CD1c-positive myeloid dendritic cell (primary cell): ENCODE measurements around the gene TMX4.

ENCODE experiments used
- DNase-seq: peaks from one replicate; pipeline ENCODE4 v3.0.0-alpha.2; 2016; ENCODE audit errors: extremely low spot score

TMX4 gene

DNA sequence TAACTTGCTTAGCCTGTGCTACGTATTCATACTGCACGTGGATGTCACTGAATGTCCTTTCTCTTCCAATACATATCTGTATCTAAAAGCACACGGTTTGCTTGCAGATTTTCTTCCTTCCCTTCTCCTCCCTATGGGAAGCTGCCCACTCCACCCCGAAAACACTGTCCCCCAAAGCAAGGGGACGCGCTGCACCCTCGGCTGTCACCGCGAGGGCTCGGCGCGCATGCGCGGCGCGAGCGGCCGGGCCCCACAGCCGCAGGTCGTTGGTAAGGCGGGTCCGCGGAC is 659 bp downstream of the TMX4 start:
- peak; percentile 84 for DNase-seq

- DNase-seq: no peak
Observed at GRCh38 chr20:8012724-8013123, 6.8 kb downstream of the TMX4 start.

DNA sequence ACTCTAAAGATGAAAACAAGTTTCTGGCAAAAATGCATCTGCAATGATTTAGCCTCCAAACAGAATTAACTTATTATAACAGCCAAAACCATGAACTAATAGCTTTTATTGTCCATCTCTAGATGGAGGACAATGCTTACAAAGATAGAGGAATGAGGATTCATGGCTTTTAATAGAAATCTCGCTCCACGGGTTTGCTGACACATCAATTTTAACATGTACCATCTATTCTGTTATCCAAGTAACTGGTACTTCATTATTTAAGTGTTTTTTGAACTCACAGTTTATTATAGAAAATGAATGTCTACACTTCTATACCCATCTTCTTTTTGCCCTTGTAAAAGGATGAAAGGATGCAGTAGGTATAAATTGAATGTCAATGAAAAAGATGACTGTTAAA is 10.8 kb downstream of the TMX4 start:
- no peak for DNase-seq

DNA sequence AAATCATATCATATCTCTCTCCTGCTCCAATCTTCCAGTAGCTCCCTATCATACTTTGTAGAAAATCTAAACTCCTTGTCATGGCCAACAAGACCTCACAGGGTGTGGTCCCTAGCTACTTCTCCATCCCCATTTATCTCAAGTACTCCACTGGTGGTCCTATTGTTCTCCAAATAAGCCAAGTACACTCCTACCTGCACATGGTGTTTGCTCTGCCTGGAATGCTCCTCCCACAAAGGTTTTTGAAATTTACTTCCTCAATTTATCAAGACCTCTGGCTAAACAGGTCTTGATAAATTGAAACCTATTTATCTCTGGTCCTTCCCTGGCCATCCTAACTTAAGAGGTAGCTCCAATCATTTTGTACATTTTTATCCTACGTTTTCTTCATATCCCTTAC is 12.1 kb downstream of the TMX4 start:
- no peak for DNase-seq

- DNase-seq: no peak
Observed at GRCh38 chr20:8005575-8006366, 13.8 kb downstream of the TMX4 start.

DNA sequence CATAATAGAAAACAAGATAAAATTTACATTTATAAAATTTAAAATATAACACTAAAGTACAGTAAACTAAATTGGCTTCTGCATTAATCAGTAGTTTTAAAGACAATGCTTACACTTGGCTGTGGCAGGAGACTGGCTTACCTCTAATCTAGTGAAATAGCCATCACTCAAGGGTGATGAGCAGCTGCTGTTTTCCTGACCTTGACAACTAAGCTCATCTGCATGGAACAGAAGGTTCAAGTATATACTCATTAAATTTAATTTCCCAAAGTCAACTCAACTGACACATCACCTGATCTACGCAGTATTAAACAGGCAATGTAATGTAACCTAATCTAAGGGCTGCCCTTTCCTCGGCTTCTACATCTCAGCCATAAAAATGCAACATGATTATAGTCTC is 14.5 kb downstream of the TMX4 start:
- no peak for DNase-seq

- DNase-seq: no peak
Observed at GRCh38 chr20:8002056-8002455, 17.5 kb downstream of the TMX4 start.

DNA sequence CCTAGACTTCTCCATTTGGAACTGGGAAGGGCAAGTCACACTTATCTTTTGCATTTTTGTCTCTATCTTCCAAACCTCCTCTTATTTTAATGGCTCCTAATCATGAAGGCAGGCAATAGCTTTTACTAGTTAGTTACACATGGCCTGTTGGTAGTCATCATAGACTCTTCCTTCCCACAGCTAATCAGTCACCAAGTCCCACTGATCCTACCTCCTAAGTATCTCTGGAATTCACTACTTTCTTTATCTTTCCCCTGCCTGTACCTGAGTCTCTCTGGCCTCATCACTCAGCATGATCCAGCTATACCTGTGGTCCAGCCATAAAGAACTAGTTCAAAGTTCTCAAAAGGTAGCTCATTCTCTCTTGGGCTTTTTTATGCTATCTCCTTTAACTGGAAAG is 18.8 kb downstream of the TMX4 start:
- no peak for DNase-seq

- DNase-seq: no peak
Observed at GRCh38 chr20:7996898-7997297, 22.7 kb downstream of the TMX4 start.

GRCh38 chr20:7994809-7995208 is 24.8 kb downstream of the TMX4 start:
- DNase-seq: no peak

GRCh38 chr20:7993703-7994102 is 25.9 kb downstream of the TMX4 start:
- DNase-seq: no peak

DNA sequence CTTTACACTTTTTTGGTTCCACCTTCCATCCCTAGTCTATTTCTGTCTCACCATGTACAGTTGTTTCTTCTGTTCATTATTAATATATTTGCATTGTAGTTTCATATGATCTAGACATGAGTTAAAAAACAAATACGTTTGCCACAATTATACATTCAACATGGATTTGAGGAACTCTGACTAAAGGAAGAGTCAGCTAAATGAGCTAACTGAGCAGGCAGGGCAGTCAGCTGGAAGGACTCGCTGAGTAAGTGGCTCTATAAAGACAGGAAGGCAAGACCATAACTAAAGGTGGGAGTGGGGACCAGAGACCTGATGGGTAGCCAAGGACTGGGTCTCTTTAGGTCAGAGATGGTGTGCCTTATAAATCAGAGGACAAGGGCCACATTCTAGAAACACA is 26.3 kb downstream of the TMX4 start:
- DNase-seq: no peak

DNA sequence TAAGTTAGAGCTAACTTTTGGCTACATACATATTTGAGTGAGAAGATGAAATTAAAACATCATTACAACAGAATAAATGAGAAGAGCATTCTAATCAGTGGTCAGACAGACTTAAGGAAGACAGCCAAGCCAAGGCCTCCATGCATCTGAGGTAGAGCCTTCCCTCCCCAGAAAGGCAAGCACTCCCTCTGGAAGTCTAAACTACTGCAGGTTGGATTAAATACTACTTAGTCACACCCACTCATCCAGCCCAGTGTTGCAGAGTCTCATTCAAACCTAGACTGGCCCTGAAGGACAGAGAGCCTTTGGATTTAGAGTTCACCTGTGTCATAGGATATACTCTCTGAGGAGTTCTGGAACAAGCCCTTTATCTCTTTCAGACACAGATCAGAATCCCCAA is 29.2 kb downstream of the TMX4 start:
- no peak for DNase-seq

DNA sequence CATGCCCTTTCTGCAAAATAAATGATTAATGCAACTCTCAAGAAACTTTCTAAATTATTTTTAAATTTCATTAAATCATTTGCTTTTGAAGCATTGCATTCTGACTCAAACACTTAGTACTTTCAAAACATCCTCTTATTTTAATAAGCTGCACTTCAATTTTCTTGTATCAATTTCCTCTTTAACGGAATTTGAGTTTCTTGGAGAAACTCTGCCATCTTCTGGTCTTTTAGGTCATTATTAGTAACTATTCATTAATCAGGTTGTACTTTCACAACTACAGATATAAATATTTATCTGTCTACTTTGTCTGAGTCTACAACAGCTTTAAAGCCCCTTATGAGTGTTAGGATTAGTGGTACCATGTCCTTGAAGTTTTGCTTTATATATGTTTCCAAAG is 30.2 kb downstream of the TMX4 start:
- DNase-seq: no peak

DNA sequence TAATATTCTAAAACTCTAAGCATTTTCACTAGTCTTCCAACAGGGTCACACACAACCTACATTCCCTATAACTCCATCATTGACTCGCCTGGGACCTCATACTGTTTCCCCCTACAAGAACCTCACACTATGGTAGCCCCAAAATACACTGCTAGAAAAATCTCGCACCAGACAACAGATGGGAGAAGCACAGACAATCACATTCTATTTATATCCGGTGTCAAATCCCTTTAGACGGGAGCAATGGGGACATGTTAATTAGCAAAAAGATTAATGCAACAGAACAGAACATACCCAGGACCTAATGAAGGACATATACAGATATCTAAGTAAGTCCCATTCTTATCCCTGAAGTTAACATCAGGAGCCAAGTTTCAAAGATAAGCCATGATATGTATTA is 33.6 kb downstream of the TMX4 start:
- no peak for DNase-seq

DNA sequence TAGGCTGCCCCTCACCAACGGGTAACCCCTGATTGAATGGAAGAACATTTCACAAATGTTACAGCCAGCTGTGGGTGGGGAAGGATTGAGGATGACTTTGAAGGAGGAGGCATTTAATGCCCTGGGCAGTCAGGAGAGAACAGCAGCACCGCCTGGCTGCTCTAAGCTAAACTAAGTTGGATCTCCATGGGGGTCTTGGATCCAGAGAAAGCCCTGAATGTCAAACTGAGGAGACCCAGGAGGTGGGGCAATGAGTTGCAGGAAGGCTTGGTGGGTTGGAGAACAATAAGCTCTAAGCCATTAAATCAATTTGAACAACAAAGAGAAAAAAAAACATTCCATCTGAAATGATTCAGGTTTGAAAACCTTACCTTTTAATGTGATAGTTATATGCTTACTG is 35.4 kb downstream of the TMX4 start:
- no peak for DNase-seq

GRCh38 chr20:7981374-7981773 is 38.2 kb downstream of the TMX4 start:
- no peak for DNase-seq

DNA sequence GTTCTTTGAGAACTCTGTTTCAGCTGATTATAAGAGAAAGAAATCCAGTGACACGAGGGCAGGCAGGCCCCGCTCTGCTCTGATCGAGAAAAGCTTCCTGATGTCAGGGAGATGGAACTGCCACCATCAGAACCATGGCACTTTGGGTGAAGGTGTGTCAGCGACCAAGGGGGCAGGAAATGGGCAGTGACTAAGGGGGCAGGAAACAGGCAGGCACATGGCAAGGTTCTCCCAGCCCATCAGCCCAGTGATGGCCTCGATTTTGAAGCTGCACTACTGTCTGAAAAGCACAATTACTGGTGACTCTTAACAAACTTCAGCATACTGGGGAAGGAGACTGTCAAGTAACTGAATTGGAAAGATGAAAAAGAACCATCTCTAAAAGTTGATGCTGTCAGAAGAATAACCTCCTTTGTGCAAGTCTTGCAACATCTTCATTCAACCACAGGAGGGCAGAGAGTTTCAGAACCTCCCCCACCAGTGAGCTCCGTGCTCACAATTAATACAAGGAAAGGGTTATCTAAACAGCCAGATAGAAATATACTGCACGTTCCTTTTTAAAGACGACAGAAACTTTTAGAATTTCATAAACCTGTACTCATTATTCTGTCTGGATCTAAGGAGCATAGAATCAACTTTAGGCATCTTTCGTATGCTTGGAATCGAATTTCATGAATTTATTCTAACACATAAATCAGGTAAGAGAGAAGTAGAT is 39.1 kb downstream of the TMX4 start:
- DNase-seq: peak; percentile 8

DNA sequence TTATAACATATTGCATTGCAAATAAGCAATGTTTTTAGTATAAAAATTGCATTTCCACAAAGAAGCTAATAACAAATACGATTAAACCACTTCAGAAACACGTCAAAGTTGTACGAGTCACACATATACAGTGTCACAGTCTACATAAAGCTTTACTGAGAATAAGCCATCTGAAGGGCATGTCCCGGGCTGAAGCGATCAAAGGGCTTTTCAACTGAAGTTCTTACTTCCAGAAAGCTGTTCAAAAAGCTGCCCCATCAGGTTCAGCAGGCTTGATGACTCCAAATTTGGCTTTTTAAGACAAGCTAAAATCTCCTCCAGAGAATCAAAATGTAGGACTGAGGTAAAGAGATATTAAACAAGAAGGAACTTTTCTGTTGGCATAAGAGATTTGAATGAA is 41.9 kb downstream of the TMX4 start:
- DNase-seq: no peak

DNA sequence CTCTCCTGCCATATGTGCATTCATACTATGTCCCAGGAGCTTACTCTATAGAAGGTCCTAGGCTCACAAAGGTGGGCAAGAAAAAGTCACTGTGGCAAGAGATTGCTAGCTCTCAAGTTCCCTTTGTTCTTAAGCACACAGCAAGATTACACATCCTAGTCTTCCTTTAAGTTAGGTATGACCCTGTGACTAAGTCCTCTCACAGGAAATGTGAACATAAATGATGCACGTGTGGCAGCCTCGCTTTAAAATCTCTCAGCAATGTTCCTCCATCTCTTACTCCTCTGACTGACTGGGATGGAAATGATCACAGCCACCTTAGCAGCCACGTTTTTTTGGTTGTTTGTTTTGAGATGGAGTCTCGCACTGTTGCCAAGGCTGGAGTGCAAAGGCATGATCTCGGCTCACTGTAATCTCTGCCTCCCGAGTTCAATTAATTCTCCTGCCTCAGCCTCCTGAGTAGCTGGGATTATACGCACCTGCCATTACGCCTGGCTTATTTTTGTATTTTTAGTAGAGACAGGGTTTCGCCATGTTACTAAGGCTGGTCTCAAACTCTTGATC is 43.6 kb downstream of the TMX4 start:
- no peak for DNase-seq

DNA sequence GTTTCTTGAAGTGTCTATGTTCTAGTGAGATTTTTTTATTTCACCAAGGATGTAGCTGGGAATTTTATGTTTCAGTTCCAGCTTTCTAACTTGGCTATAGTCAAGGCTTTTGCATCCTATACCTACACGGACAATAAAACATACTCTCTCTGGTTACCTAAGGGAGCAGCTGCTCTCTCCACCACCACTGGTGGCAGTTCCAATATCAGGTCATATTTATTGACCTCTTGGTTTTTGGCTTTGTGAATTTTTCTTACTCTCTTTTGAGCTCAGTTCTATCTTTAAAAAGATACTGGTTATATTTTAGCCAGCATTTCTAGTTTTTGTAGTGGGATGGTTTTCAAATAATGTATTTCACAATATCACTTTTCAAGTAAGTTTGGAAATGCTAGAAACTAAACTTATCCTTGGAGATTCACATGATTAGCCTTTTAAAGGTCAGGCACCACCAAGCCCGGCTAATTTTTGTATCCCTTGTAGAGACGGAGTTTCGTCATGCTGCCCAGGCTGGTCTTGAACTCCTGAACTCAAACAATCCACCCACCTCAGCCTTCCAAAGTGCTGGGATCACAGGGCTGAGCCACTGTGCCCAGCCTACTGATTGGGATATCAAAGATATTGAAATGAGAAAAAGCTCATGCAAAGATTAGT is 44.7 kb downstream of the TMX4 start:
- DNase-seq: no peak

DNA sequence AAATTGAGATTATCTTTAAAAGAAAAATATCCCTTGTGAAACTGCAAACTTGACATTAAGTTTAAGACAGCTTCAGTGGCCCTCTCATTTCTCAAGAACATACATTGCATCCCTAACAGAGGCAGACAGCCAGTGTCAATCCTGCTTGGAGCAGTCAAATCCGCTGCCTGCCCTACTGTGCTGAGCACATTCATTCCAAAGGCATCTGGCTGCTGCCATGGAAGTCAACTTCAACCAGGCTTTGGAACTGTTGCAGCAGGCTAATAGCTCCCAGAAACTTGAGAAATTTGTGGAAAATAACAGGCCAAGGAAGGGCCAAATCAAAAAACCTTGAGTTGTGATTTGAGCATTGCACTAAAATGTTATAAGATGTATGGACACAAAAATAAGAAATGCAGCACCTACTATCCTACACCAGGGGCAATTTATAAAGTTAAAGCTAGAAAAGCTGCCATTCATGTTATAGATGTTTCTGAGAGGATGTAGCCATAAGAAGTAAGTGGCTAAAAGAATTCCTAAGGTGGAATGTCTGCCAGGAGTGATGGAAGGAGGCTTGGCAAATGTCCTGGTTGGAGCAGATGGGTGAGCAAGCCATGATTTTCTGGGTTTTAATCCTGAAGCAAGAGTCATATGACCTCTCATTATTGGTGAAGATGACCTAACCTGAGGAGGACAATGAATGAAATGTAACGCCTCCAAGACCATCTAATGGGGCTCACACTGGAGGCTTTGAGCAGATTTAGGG is 47.9 kb downstream of the TMX4 start:
- no peak for DNase-seq
